Measurements from ENCODE around the gene PCARE.

Gene PCARE

GRCh38 chr2:29050591-29050990, 23.7 kb downstream of the PCARE start:
- no peak for DNase-seq
- TF ChIP-seq POLR2A (IDR thresholded peaks at IDR 0.05; ENCODE audit: low read length) (no peak), GATA1 (IDR thresholded peaks at IDR 0.05; ENCODE audit: low read depth, low read length) (no peak)

DNA sequence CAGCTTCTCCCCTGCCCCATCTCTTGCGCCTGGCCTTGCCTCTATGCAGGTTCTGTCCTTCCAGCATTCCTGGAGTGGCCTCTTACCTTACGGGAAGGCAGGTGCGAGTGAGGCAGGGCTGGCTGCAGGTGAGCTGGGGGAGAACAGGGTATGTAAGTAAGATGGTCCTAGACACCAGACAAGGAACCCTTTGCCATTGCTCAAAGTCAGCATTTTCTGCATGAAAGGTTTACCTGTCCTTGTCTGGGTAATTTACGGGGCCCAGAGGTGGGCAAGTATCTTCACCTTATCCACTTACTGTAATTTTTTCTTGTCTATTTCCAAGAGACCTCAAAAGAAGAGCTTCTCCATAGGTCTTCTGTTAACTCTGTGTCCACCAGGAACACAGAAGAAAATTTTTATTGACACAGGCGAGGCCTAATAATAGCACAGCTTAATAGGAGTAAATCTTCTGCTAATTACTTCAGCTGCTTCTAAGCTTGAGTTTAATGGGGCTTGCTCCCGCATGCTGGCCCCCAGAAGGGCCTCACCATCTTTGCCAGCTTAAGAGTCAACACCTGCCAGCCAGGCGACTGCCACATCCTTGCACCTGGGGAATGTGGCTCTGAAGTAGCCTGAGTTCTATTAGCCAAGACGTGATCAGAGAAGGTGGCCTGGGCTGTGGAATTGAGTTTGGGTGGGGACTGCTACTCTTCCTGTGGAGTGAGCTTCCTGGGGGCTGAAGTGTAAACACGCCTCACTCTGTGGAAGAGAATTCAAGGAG, 27.1 kb downstream of the PCARE start:
- no peak for TF ChIP-seq GATA1 (IDR thresholded peaks at IDR 0.05; ENCODE audit: low read depth, low read length)
- no peak for DNase-seq

DNA sequence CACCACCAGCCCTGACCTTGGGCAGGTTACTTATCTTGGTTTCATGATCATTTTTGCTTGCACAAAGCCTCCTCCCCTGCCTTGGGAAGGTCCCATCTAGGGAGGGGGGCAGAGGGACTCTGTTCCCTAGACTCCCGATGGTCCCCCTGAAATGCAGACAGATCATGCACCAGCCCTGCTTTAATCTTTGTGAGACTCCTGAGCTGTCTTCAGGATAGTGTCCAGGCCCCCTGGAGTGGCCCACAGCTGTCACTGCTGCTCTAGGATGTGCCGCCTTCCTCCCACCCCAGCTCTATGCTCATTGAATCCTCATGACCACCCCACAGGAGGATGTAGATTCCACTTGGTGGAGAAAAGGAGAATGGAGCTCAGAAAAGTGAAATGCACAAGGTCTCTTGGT, 28.0 kb downstream of the PCARE start:
- no peak for DNase-seq
- TF ChIP-seq POLR2A (IDR thresholded peaks at IDR 0.05; ENCODE audit: low read length): no peak
- no peak for TF ChIP-seq GATA1 (IDR thresholded peaks at IDR 0.05; ENCODE audit: low read depth, low read length)

DNA sequence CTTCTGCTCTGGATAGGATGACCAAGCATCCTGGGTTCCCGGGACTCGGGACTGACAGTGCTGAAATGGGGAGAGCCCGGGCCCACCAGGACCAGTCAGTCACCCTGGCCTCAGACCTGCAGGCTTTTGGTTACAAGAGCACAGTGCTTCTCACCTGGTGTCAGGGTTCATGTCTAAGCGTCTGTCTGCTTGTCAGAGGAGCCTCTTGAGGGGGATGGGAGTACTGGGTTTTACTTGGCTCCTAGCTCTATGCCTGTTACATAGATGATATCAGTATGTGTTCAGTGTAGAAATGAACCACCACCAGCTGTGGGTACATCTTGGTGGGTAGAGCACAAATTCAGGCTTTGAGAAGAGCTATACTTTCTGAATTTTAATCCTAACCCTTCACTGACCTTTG, 29.9 kb downstream of the PCARE start:
- DNase-seq: no peak
- TF ChIP-seq GATA1 (IDR thresholded peaks at IDR 0.05; ENCODE audit: low read depth, low read length): no peak
- TF ChIP-seq POLR2A (IDR thresholded peaks at IDR 0.05; ENCODE audit: low read length): no peak

DNA sequence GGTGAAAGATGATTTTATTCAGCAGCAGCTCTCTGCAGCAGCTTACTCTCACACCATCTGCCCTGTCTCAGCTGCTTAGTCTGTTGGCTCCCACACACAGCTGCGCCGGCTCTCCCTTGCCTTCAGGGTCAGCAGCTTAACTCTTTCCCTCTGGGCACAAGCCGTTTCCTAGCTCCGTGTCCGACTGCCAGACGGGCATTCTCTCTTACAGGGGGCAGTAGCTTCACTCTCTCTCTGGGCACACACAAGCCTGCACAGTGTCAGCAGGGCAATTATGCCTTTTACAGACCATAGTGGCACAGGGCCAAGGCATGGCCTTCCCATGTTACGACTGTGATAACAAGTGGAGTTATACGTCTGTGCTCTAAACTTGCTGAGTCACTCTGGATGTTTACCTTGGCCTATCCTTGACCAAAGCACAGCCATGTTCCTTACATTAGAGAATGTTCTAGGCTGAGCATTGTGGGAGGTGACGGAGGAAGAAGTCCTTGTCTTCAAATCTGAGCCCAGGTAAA, 31.7 kb downstream of the PCARE start:
- peak; percentile 43 to 53 for DNase-seq
- TF ChIP-seq GATA1 (IDR thresholded peaks at IDR 0.05; ENCODE audit: low read depth, low read length) (no peak), POLR2A (IDR thresholded peaks at IDR 0.05; ENCODE audit: low read length) (no peak)

DNA sequence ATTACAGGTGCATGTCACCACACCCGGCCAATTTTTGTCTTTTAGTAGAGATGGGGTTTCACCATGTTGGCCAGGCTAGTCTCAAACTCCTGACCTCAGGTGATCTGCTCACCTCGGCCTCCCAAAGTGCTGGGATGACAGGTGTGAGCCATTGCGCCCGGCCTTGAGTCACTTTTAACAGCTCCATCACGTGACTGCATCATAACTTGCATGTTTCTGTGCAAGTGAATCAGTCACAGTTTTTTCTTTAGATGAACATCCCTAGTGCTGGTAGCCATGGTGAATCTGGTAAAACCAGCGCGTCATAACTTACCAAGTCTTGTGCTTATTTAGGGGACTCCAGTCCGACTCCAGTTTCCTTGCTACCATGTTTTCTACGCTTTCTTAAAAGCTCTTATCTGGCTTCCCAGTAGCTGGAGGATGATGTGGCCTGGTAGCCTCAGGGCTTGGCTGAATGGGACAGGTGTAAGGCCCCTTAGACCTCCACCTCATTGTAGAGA, 33.1 kb downstream of the PCARE start:
- no peak for DNase-seq
- TF ChIP-seq GATA1 (IDR thresholded peaks at IDR 0.05; ENCODE audit: low read depth, low read length): no peak
- no peak for TF ChIP-seq POLR2A (IDR thresholded peaks at IDR 0.05; ENCODE audit: low read length)

- no peak for DNase-seq
- no peak for TF ChIP-seq GATA1 (IDR thresholded peaks at IDR 0.05; ENCODE audit: low read depth, low read length)
- TF ChIP-seq POLR2A (IDR thresholded peaks at IDR 0.05; ENCODE audit: low read length): no peak
Measured at GRCh38 chr2:29040552-29040951, 33.8 kb downstream of the PCARE start.

DNA sequence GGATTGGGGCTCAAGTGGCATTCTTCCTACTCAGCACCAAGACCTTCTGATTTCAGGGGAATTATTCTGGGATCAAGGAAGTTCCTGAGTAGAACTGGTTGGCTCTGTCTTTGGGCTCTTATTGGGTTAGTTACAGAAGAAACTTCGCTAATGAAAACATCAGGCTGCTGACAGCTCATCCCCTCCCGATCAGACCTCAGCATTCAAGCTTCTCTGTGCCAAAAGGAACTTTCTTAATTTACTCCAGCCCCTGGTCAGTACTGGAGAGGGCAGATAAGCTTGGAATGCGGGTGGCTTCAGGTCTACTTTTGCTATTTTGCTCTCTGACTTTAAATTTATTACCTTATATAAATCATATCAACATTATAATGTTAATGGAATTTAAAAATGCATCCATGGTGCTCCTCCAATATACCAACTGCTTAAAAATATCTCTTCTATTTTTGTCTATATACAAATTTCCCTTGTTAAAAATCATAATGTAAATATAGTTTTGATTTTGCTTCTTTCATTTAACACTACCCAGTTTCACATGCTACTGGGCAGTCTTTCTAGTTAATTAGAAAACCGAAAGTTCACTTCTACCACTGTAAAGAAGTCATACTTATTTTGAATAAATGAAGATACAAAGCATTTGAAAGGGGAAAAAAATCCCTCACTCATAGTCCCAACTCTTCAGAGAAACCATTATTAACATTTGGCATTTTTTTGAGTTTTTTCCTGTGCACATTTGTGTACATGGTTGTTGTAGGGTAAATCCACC, 34.4 kb downstream of the PCARE start:
- TF ChIP-seq GATA1 (IDR thresholded peaks at IDR 0.05; ENCODE audit: low read depth, low read length) (no peak), POLR2A (IDR thresholded peaks at IDR 0.05; ENCODE audit: low read length) (no peak)
- no peak for DNase-seq

DNA sequence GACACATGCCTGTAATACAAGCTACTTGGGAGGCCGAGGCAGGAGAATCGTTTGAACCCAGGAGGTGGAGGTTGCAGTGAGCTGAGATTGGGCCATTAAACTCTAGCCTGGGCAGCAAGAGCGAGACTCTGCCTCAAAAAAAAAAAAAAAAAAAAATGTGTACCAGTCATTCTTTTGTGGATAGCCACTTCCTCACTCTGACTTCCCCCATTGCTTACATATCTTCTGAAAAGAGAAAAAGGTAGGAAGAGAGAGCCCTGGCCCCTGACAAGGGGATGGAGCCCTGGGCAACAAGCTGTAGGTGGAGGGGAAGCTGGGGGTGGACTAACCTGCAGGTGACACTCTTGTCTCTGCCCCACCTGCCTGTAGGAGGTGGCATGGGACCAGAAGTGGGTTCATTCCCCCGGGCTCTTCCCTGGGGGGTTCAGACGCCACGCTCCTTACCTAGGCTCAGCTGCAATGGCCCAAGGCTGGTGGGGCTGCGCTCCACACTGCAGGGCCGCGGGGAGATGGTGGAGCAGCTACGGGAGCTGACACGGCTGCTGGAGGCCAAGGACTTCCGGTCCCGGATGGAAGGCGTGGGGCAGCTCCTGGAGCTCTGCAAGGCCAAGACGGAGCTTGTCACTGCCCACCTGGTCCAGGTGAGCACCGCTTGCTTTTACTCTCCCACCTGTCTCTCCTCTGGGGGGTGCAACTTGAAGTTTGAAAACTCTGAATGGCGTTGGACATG, 39.1 kb downstream of the PCARE start:
- no peak for TF ChIP-seq GATA1 (IDR thresholded peaks at IDR 0.05; ENCODE audit: low read depth, low read length)
- no peak for TF ChIP-seq POLR2A (IDR thresholded peaks at IDR 0.05; ENCODE audit: low read length)
- DNase-seq: no peak

GRCh38 chr2:29033656-29034055, 40.7 kb downstream of the PCARE start:
- no peak for DNase-seq

GRCh38 chr2:29033172-29033571, 41.2 kb downstream of the PCARE start:
- no peak for TF ChIP-seq GATA1 (IDR thresholded peaks at IDR 0.05; ENCODE audit: low read depth, low read length)
- no peak for TF ChIP-seq POLR2A (IDR thresholded peaks at IDR 0.05; ENCODE audit: low read length)
- no peak for DNase-seq

More at GRCh38 chr2:29033656-29034055, 40.7 kb downstream of the PCARE start:
- TF ChIP-seq POLR2A (IDR thresholded peaks at IDR 0.05; ENCODE audit: low read length) (no peak), GATA1 (IDR thresholded peaks at IDR 0.05; ENCODE audit: low read depth, low read length) (no peak)

DNA sequence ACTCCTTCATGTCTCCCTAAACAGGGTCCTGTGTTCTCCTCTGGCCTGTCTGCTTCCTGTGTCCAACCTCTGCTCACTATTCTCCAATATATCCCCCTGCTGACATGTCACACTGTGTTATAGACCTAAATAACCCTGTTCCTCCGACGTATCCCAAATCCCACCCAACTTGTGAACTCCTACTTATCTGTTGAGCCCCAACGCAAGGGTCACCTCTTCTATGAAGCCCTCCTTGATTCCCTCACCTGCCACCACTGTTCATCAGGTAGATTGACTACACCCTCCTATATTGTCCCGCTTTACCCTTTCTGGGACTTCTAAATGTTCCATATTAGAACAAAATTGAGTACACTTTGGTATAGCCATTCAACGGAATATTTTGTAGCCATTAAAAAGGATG, 42.1 kb downstream of the PCARE start:
- DNase-seq: no peak
- TF ChIP-seq POLR2A (IDR thresholded peaks at IDR 0.05; ENCODE audit: low read length): no peak
- no peak for TF ChIP-seq GATA1 (IDR thresholded peaks at IDR 0.05; ENCODE audit: low read depth, low read length)

GRCh38 chr2:29031046-29031445, 43.3 kb downstream of the PCARE start:
- DNase-seq: no peak
- no peak for TF ChIP-seq POLR2A (IDR thresholded peaks at IDR 0.05; ENCODE audit: low read length)
- no peak for TF ChIP-seq GATA1 (IDR thresholded peaks at IDR 0.05; ENCODE audit: low read depth, low read length)

DNA sequence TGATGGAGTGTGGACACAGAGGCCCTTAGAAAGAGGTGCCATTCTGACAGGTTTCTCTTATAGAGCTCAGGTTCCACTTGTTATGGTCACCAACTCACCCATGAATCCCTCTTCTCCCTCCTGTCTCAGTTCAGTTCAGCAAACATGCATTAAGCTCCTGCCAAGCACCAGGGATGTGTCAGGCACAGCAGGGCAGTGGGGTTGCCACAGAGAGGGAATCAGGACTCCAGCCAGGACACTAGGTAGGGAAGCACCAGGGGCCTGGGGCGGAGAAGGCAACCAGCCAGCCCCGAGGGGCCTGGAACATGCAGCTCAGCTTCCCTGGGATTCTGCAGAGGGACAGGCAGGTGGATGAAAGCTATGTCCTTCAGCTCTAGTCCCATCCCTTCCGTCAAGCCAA, 48.6 kb downstream of the PCARE start:
- DNase-seq: no peak
- TF ChIP-seq GATA1 (IDR thresholded peaks at IDR 0.05; ENCODE audit: low read depth, low read length) (no peak), POLR2A (IDR thresholded peaks at IDR 0.05; ENCODE audit: low read length) (no peak)

Measured in erythroblast (primary cell).